T-helper 22 cell (primary cell): ENCODE measurements around the gene SLC6A2.

ENCODE experiments used
- DNase-seq: peaks from one replicate; pipeline ENCODE4 v3.0.0-alpha.2; 2020; ENCODE audit warnings: low read depth

The SLC6A2 gene

GRCh38 chr16:55647798-55648197 lies 8.0 kb upstream of the SLC6A2 start:
- DNase-seq = no peak

DNA sequence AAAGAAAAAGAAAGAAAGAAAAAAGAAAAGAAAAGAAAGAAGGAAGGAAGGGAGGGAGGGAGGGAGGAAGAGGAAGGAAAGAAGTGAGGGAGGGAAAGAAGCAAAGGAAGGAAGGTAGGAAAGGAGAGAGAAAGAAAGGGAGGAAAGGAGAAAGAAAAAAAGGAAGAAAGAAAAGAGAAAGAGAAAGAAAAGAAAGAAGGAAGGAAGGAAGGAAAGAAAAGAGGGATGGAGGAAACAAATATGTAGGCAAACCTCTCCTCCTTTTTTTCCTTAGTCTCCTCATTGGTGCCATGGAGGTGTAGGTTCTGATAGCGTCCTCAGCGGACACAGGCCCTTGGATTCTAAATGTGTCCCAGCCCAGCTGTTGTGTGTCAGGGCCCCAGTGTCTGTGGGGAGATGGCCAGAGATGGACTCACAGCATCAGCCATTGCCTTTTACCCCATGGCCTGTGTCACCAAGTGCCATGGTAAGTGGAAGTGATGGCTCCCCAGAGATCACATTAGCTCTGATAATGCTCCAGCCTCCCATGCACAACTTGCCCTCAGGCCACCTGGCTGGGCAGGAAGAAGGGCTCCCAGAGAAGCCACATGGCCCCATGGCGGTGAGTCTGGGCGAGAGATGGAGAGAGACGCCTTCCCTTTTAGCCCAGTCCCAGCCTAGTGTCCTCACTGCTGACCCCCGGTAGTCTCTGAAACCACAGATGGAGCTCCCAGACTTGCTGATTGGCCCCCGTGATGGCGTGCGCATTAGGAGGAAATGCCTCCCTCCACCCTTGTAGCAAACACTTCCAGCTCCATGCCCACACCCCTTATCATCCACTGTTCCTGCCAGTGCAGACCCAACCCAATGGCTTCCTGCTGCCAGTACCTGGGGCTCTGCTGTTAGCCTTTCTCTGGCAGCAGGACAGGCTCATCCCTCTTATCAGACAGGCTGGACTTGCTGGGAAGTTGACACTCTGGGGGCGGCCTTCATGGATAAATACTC lies 3.7 kb upstream of the SLC6A2 start:
- DNase-seq = no peak

GRCh38 chr16:55653106-55653505 lies 2.7 kb upstream of the SLC6A2 start:
- no peak for DNase-seq

DNA sequence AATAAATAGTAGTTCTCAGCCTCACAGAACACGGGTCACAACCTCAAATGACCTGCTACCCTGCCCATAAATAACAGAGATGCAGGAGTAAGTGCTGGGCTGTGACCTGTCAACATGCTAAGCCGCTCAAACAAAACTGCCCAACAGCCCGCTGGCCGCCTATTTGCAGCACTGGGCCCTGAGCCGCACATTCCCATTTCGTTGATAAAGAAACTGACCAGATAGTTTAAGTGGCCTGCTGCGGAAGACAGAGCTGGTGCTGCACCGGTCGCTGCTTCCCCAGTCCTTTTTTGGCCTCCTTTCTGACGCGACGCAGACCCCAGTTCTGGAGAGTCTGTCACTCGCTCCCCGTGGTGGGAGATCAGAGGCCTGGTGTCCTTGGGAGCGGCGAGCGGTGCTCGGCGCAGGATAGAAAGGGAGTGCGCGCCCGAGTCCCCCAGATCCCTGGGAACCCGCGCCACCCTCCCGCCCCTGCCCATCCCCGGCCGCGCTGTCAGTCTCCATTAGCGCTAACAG lies 349 bp upstream of the SLC6A2 start:
- DNase-seq = no peak

- DNase-seq = no peak
Observed at GRCh38 chr16:55656691-55657092, 904 bp downstream of the SLC6A2 start.

GRCh38 chr16:55657616-55658015 lies 1.8 kb downstream of the SLC6A2 start:
- no peak for DNase-seq

- DNase-seq = no peak
Observed at GRCh38 chr16:55658898-55659420, 3.2 kb downstream of the SLC6A2 start.

DNA sequence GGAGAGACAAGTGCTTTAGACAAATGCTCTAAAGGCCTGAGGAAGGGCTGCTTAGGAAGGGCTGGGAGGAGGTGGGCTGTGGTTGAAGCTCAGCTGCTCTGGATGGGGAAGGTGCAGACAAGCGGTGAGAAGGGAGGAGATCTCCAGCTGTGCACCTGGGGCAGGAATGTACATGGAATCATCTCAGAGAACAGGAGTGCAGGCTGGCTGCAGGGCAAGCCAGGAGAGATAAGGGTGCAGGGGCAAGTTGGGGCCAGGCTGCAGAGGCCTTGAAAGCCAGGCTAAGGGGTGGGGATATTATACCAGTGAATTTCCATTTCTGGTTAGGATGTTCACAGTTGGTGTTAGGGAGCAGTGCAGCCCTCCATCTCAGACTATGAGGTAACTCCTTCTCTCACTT lies 4.2 kb downstream of the SLC6A2 start:
- no peak for DNase-seq

GRCh38 chr16:55660828-55661227 lies 5.0 kb downstream of the SLC6A2 start:
- DNase-seq = no peak

GRCh38 chr16:55661941-55662643 lies 6.3 kb downstream of the SLC6A2 start:
- no peak for DNase-seq

GRCh38 chr16:55662644-55663031 lies 6.8 kb downstream of the SLC6A2 start:
- no peak for DNase-seq

DNA sequence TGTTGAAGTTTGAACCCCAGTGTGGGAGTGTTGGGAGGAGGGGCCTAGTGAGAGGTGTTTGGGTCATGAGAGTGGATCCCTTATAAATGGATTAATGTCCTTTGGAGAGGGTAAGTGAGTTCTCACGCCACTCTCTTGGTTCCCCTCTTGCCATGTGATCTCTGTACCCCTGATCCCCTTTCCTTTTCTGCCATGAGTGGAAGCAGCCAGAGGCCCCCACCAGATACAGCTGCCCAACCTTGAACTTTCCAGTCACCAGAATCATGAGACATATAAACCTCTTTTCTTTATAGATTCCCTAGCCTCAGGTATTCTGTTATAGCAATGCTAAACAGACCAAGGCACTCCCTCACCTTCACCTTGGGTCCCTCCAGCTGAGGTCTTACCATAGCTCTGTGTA lies 7.4 kb downstream of the SLC6A2 start:
- DNase-seq = no peak

GRCh38 chr16:55663765-55664677 lies 8.2 kb downstream of the SLC6A2 start:
- no peak for DNase-seq

- no peak for DNase-seq
Observed at GRCh38 chr16:55664786-55665407, 9.1 kb downstream of the SLC6A2 start.

DNA sequence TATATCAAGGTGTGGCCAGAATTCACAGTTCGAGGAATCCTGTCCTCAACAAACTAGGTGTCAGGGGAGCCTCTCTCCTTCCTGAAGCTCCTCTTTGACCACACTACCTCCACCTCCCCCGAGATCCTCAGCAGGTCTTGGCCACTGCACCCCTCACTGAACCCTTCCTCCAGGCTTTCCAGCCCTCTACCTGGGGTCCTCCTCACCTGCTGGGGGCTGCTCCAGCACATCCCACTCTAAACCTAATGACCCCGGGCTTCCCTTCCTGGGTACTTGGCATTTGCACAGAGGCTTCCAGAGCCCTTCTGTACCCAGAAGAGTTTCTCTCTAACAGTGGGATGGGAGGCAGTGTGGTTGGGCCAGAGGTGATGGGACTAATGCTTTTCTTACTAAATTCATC lies 9.7 kb downstream of the SLC6A2 start:
- DNase-seq = no peak

- DNase-seq = no peak
Observed at GRCh38 chr16:55666012-55666411, 10.2 kb downstream of the SLC6A2 start.

DNA sequence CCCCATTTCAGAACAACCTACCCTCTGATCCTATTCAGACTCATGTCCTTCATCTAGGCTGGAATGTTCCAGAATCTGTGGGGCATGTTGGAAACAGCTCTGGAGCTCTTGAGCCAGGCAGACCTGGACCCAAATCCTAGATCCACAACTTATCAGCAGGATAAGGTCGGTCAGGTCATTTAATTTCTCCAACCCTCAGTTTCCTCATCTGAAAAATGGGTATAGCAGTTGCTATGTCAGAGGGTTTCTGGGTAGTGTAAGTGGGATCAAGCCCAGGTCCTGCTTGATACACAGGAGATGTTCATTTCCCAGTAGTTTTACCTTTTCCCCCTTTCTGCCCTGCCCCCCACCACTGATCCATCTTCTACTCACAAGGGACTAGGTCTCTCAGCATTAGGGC lies 12.0 kb downstream of the SLC6A2 start:
- no peak for DNase-seq

DNA sequence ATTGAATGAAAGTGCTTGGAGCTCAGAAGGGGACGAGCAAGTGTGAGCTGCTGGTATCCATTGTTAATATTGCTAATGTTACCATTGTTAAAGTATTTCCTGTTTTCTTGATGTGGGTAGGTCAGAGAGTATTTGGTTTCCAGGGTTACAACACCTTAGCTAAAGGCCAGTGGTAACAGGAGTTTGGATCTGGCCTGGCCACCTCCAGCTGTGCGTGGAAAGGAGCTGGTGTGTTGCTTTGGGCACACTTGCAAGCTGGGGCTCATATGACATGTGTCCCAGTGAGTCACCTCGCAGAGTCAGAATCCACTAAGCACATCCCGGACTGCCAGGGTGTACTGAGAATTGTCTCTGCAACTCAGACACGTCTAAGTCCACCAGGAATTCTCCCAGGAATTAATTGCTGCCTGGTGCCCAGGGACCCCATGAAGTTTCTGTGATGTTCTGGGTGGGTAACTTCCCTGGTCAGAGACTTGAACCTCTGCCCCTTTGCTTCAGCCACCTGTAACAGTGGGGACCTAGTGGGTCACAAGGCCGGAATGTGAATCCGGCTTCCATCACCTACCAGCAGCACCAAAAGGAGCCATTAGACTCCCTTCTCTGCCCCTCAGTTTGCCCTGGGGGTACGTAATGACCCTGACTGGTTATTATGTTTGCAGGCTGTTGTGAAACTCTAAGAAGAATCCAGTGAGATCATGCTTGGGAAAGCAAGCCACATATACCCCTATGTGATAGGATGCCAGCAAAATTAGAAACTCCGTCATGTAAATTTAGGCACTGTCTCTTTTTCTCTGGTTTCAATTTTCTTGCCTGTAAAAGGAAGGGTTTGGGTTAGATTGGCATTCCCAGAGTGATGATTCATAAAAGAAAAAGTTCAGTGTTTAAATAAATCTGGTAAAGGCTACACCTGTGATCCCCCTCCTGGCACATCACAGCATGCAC lies 12.8 kb downstream of the SLC6A2 start:
- DNase-seq = no peak

DNA sequence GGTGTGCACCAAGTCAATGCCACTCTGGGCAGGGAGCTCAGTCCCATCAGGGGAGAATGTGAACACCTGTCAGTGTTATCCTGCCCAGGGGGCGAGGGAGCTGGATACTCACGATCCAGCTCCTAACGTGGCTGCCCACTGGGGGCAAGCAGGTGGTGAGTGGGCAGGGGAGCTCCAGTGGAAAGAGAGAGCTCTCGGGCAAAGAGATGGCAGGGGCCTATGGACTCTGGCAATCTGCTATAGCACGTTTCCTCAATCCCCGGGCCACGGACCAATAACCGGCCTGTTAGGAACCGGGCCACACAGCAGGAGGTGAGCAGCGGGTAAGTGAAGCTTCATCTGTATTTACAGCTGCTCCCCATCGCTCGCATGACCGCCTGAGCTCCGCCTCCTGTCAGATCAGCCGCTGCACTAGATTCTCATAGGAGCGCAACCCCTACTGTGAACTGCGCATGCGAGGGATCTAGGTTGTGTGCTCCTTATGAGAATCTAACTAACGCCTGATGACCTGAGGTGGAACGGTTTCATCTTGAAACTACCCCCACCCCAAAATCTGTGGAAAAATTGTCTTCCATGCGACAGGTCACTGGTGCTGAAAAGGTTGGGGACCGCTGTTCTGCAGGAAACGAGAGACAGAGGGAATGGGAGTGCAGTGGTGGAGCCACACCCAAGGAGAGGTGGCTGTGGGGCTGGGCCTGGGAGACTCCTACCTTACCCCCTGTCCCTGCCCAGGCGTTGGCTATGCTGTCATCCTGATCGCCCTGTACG lies 15.6 kb downstream of the SLC6A2 start:
- no peak for DNase-seq

GRCh38 chr16:55671974-55672280 lies 16.1 kb downstream of the SLC6A2 start:
- DNase-seq = no peak
